ENCODE measurements around the gene SLC1A4.
"Not testable (repeated sequence)": the region's sequence is repeated elsewhere in the genome, so short reads cannot be mapped to it uniquely, and the experiment has no call there.

Gene SLC1A4

GRCh38 chr2:65027616-65028244 lies 38.5 kb downstream of the SLC1A4 start:
- DNase-seq: no peak

GRCh38 chr2:65030476-65031332 lies 41.5 kb downstream of the SLC1A4 start:
- no peak for DNase-seq

GRCh38 chr2:65031341-65032018 lies 42.3 kb downstream of the SLC1A4 start:
- peak; percentile 46 for DNase-seq

- DNase-seq: peak; percentile 9
These were observed 43.1 kb downstream of the SLC1A4 start for GRCh38 chr2:65032019-65032975.

- DNase-seq: peak; percentile 13
These were observed 44.0 kb downstream of the SLC1A4 start for GRCh38 chr2:65033178-65033577.

- DNase-seq: not testable (repeated sequence)
These were observed 44.5 kb downstream of the SLC1A4 start for GRCh38 chr2:65033667-65034066.

GRCh38 chr2:65035351-65035943 lies 46.2 kb downstream of the SLC1A4 start:
- no peak for DNase-seq

- DNase-seq: no peak
These were observed 48.0 kb downstream of the SLC1A4 start for GRCh38 chr2:65037178-65037577.

GRCh38 chr2:65039640-65040039 lies 50.4 kb downstream of the SLC1A4 start:
- DNase-seq: no peak

- peak; percentile 83 for DNase-seq
These were observed 51.4 kb downstream of the SLC1A4 start for GRCh38 chr2:65040400-65041261.

- DNase-seq: no peak
These were observed 53.8 kb downstream of the SLC1A4 start for GRCh38 chr2:65043001-65043400.

GRCh38 chr2:65044097-65044735 lies 55.0 kb downstream of the SLC1A4 start:
- no peak for DNase-seq

GRCh38 chr2:65045651-65046050 lies 56.5 kb downstream of the SLC1A4 start:
- no peak for DNase-seq

- DNase-seq: no peak
These were observed 57.6 kb downstream of the SLC1A4 start for GRCh38 chr2:65046633-65047407.

- no peak for DNase-seq
These were observed 59.9 kb downstream of the SLC1A4 start for GRCh38 chr2:65049010-65049639.

GRCh38 chr2:65050931-65051330 lies 61.7 kb downstream of the SLC1A4 start:
- no peak for DNase-seq

- peak; percentile 44 for DNase-seq
These were observed 64.0 kb downstream of the SLC1A4 start for GRCh38 chr2:65053199-65053598.

GRCh38 chr2:65054749-65055421 lies 65.7 kb downstream of the SLC1A4 start:
- DNase-seq: no peak

Measured in CD4-positive, alpha-beta T cell treated with Interleukin-6 for 4 hours (primary cell).